Lower leg skin (tissue), 3 donors: ENCODE data around the gene SDK1.

Source experiments
- POLR2A ChIP-seq, 2 donors: fragments of 450-650 bp; IDR thresholded peaks; one replicate each; pipeline ENCODE4 v1.6.1; 2016 to 2017; ENCODE audit warnings: antibody characterized with exemption in 2 of 2, mild to moderate bottlenecking in 1 of 2, moderate library complexity in 1 of 2
- TF ChIP-seq, protein P1 (sequence below), 3 donors: fragments of 450-650 bp; IDR thresholded peaks; one replicate each; pipeline ENCODE4 v1.5.1; 2016; ENCODE audit warnings: antibody characterized with exemption in 3 of 3, mild to moderate bottlenecking in 3 of 3, moderate library complexity in 2 of 3

DNA sequence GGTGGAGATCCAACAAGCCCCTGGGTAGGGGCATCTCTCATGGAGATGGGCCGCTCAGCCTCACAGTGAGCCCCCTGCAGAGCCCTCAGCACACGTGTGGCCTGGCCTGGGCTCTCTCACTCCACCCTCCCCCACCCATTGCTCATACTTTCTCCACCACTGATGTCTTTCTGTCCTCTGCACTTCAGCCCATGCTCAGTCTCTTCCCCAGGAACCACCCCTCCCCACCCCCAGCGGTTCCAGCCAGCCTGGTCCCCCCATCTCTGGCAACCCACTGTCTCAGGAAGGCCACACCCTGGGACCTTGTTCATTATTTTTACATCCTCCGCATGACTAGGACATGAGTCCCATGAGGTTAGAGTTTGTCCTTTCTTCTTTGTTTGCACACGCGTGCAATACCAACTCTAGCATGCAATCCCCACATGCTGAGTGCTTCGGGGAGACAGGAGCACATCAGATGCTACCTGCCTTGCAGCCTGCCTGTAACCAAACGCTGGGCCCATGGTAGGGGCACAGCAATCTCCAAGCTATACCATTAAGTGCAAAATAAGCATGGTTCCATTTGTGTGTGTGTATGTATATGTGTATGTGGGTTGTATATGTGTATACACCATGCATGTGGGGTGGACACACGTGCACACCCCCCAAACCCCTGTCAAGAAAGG, 972.6 kb downstream of the SDK1 start:
- TF ChIP-seq, protein P1, sequence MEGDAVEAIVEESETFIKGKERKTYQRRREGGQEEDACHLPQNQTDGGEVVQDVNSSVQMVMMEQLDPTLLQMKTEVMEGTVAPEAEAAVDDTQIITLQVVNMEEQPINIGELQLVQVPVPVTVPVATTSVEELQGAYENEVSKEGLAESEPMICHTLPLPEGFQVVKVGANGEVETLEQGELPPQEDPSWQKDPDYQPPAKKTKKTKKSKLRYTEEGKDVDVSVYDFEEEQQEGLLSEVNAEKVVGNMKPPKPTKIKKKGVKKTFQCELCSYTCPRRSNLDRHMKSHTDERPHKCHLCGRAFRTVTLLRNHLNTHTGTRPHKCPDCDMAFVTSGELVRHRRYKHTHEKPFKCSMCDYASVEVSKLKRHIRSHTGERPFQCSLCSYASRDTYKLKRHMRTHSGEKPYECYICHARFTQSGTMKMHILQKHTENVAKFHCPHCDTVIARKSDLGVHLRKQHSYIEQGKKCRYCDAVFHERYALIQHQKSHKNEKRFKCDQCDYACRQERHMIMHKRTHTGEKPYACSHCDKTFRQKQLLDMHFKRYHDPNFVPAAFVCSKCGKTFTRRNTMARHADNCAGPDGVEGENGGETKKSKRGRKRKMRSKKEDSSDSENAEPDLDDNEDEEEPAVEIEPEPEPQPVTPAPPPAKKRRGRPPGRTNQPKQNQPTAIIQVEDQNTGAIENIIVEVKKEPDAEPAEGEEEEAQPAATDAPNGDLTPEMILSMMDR (IDR thresholded peaks at IDR 0.05), result no peak
- no peak for TF ChIP-seq POLR2A (IDR thresholded peaks at IDR 0.05)
